ENCODE results near the gene SELENOO.

GRCh38 chr22:50197000-50197800 lies 3.6 kb upstream of the SELENOO start:
- no peak for TF ChIP-seq POLR2A (IDR thresholded peaks at IDR 0.05; ENCODE audit: low read length)
- TF ChIP-seq GATA1 (IDR thresholded peaks at IDR 0.05; ENCODE audit: low read depth, low read length) = no peak

Data from erythroblast (primary cell).